Measurements from ENCODE around the gene VEGFC. TPM values are rescaled to one million over a fixed set of nuclear protein-coding genes. Genes with fewer than 3 reads are reported as not detected.

The VEGFC gene
- total RNA-seq, 1 donor from 2014 or later, result 15.0 TPM

DNA sequence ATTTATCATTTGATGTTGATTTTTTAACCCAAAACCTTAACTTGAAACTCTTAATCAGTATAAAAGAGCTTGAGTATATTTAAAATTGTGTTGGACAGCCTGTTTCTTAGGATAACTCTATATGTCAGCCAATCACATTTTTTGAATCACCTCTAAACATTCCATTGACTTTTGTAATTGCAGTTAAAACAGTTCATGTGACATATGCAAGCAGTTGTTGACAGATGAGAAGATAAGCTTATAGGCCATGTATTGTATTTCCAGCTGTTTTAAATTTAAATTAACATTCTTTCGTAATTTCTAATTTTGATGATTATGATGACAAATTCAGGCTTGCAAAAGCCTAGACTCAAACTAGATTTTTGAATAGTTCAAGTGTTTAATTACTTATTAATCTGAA lies 17.4 kb downstream of the VEGFC start:
- DNase-seq (ENCODE audit: low spot score), result no peak
- intact Hi-C loops (cut with DNase I), result no loop called here

DNA sequence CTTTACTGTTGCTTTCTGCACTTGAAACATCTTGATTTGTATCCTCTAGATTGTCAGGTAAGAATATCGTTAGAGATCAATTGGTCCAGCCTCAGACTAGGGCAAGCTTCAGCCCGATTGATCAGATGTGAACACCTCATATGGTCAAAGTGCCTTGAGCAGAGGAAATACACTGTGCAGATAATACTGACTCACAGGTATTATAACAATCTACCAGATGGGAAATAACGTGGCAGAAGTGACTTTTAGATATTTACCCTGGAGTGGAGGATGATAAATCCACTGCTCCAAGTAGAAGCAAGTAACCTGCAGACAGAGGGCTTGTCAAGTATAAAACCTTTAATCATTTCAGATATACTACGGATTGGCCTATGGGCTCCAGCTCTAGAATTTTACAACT lies 17.9 kb downstream of the VEGFC start:
- no peak for DNase-seq (ENCODE audit: low spot score)
- intact Hi-C loops (cut with DNase I), result no loop called here

DNA sequence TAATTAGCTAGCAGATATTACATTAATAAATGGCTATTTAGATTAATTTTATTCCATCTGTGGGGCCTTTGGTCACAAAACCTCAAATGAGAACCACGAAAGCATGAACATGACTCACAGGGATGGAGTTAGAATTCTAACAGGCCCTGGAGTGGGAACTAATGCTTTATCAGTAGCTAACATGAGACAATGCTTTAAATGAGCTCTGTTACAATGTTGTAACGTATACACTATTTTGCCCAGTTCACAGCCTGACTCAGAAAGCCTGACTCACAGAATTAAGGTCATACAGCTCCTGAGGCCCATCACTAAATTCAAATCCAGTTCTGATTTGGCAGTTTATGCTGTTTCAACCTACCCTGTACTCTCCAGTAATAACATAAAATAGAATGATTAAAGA lies 23.2 kb downstream of the VEGFC start:
- DNase-seq (ENCODE audit: low spot score), result no peak
- intact Hi-C loops (cut with DNase I), result no loop called here

DNA sequence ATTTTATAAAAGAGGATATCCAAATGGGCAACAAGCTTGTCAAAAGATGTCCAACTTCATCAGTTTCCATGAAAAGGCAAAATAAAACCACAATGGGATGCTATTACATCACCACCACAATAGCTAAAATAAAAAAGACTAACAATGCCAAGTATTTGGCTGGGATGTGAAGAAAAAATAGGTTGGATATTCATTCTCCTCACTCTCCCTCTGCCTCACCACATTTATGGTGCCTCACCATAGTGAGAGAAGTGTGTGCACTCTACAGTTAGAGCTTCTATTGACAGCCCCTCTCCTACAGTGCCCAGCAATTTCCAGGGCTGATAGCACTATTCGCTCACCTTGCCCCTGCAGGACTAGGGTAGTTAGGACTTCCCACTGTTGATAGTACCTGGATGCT lies 25.5 kb downstream of the VEGFC start:
- intact Hi-C loops (cut with DNase I), result no loop called here

DNA sequence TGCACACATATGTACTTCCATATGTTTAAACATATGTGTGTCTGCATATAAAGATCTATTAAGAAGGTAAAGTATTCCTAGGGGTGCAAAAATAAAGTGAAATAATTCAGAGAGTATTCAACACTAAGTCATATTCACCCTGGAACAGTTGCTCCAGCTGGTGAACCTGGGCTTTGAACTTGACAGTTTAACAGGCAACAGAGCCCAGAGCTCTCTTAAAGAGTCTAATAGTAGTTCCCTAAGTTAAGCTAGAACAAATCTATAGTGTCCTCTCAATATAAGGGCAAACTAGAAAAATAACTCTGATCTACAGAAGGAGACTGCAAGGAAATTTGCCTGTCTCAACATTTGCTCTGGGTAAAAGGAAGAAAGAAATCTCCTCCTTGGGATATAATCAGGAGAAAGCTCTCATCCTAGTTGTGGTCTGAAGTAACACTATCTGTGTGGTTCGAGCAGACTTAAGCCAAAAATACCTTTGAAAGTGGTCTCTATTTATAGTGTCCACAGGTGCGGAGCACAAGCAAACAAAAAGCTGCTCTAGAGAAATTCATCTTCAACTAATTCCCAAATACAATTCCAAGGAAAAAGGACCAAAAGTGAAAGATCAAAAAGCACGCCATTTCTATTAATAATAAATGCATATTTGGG lies 29.9 kb downstream of the VEGFC start:
- DNase-seq (ENCODE audit: low spot score), result no peak
- intact Hi-C loops (cut with DNase I), result no loop called here

More for the DNA sequence above, 25.5 kb downstream of the VEGFC start:
- no peak for DNase-seq (ENCODE audit: low spot score)

DNA sequence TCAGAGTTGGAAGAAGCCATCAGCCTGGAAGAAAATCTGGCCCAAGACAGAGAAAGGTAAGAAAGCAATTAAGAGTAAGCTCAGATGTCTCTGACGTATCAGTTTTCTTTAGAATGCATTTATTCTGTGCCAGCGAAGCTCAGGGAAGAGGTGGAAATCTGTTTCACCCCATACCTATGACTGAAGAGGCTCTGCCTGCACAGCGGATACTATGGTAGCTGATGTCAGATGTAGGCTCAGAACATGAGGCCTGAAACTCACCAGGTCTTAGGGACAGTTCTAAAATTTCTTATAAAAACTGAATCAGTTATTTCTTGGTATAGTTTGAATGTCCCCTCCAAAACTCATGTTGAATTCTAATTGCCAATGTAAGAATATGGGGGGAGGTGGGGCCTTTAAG lies 30.9 kb downstream of the VEGFC start:
- intact Hi-C loops (cut with DNase I), result no loop called here
- DNase-seq (ENCODE audit: low spot score), result no peak

DNA sequence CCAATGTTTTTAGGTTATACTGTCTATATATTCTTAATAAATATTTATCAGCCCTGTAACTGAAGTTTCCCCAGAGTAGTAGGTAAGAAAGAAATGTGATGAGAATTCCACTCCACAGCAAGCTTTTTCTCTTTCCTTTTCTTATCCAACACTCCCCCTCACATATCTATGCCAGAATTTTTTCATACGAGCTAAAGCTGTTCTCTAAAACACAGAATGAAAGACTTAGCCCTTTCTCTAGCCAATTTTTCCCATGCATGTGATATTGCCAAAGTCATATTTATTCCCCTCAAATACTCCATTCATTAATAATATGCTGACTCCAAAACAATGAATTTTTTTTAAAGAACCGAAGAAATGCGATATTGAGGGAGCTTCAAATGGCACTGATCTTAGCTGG lies 32.3 kb downstream of the VEGFC start:
- intact Hi-C loops (cut with DNase I), result no loop called here
- no peak for DNase-seq (ENCODE audit: low spot score)

DNA sequence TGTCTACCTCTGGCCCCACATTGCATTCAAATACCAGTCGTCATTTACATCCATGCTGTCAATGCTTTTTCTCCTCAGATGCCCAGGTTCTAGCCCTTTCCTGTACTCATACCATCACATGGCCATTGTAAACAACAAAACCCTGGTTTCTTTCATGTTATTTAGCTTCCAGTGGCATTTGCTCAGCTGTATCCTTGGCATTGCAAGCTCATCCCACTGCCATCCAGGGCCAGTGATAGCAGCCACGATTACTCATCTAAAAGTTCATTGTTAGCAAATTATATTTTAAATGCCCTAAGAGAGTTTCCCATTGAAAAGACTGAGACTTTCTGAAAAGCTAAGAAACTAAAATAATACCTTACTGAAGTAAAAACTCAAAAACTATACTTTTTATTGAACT lies 34.0 kb downstream of the VEGFC start:
- intact Hi-C loops (cut with DNase I), result no loop called here
- DNase-seq (ENCODE audit: low spot score), result no peak

DNA sequence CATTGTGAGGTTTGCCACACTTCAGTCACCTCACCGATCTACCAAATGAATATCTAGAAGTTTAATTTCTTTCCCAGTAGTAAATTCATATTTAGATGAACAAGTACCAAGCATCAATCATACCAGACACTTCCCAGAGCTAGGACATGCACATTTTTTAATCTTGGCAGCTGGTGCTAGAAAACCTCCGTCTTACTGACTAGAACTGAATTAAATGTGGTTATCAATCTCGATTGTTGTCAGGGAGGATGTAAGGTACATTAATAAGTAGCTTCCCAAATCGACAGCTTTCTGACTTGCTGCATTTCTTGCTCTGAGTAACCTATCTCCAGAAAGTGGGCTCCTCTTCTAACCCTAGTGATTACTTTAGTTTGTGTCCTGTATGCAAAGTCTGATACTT lies 34.4 kb downstream of the VEGFC start:
- DNase-seq (ENCODE audit: low spot score), result no peak
- intact Hi-C loops (cut with DNase I), result no loop called here

DNA sequence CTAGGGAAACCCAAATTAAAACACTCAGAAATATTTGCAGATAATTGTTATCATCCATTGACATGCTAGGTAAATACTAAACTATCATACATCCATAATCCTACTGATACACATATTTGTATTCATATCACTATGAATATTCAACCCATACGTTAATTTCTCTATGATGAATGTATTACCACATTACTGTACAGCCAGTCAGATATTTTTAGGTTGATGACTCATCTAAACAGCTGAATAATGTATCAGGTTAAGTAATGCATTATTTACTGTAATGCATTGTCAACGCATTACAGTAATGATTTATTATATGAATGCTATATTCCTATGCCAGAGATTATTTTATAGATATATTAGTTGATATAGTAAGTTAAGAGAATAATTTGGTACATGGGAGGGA lies 37.1 kb downstream of the VEGFC start:
- intact Hi-C loops (cut with DNase I), result no loop called here
- no peak for DNase-seq (ENCODE audit: low spot score)

DNA sequence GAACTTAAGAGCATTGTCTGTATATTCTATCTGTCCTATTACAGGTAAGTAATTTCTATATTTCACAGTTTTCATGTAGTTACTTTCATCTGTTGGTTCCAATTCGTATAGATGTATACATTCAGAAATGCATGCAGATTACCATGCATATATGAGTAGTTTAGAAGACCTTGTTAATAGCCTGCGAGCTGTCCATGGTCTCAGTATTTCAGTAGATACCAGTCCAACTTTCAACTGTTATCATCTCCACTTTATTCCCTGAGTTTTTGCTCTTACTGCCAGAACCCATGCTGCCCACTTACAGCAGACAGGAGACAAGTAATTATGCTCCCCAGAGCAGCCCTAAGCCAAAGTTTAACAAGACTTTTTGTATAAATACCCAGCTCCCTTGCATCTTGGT lies 37.7 kb downstream of the VEGFC start:
- no peak for DNase-seq (ENCODE audit: low spot score)
- intact Hi-C loops (cut with DNase I), result no loop called here

DNA sequence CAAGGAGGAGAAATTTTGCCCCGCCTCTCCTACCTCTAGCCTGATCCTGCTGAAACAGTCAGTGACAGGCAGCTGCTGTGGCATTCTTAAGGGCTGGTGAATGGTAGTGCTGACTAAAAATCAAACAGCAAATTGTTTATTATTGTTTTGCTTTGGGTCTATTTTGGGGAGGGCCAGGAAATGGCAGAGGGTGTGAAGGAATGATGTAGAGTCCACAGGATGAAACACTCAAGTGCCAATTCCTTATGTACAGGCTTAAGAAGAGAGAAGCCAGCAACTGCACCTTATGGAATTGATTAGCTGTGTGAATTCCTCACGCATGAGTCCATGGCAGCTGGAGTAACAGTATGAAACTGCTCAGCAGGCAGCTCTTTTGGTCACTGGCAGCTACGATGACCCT lies 39.7 kb downstream of the VEGFC start:
- intact Hi-C loops (cut with DNase I), result no loop called here
- no peak for DNase-seq (ENCODE audit: low spot score)

DNA sequence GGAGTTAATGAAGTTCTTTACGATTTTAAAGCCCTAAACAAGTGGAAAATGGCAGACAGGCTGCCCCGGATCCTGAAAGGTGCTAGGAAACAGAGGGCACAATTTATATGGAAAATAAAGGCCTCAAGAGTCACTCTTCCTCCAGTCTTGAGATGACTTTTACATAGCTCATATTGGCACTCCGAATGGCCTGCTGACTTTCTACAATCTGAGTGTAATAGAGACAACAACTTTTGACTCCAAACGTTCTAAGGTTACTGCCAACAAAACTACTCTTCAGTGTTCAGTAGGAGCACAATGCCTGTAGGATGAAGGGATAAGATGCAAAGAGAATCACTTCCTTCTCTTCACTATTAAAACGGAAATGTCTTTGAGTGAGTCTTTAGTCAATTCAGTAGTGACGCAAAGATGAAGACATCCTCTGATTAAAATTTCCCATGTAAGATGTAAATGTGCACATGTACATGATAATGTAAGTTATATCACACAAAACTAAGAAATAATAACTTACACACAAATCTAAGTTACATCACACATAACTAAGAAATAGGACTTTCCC lies 40.5 kb downstream of the VEGFC start:
- DNase-seq (ENCODE audit: low spot score), result no peak
- intact Hi-C loops (cut with DNase I), result no loop called here

DNA sequence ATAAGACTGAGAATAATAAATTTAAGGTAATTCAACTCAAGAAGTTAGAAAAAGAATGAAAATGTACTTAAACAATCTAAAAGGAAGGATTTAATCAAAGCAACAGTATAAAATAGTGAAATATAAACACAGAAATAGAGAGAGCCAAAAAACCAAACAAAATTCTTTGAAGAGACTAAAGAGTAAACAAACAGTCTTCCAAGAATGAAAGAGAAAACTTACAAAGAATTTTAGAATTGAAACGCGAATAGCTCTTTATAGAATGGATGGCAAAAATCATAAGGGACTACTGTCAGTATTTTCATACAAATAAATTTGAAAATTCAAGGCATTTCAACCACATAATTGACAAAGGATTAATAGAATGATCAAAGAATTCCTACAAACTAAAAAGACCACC lies 41.7 kb downstream of the VEGFC start:
- DNase-seq (ENCODE audit: low spot score), result no peak
- intact Hi-C loops (cut with DNase I), result no loop called here

DNA sequence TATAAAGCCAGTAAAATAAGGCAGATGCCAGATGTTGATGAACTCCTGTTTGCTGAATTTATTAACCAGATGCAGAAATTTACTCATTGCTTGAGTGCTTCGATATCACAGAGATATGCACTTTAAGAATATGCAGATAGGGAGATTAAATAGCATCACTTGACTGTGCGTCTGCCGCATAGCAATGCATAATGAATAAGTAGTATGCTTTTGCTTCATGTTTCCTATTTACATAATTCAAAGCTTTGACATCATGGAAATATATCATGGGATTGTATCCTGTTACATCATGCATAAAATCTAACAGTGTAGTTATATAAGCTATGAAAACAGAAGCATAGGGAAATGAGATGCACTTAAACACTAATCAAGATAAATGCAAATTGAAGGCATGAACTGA lies 45.9 kb downstream of the VEGFC start:
- intact Hi-C loops (cut with DNase I), result no loop called here

DNA sequence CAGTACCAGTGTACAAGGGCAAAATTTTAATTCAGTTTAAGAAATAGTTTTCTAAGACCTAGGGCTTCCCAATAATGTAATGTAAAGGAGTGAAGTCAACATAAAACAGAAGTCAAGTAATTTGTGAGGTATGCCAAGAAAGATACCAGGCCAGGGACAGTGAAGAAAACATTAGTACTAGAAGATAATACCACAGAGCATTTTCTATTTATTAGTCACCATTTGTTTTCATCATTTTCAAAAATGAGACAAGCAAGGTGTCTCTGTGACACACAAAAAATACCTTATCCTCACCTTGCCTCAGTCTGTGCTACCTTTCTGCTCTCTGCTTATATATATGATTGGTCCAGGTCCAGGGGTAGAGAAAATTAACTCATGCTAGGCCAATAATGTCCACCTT lies 46.8 kb downstream of the VEGFC start:
- intact Hi-C loops (cut with DNase I), result no loop called here
- DNase-seq (ENCODE audit: low spot score), result no peak

More for the DNA sequence above, 45.9 kb downstream of the VEGFC start:
- DNase-seq (ENCODE audit: low spot score), result no peak

DNA sequence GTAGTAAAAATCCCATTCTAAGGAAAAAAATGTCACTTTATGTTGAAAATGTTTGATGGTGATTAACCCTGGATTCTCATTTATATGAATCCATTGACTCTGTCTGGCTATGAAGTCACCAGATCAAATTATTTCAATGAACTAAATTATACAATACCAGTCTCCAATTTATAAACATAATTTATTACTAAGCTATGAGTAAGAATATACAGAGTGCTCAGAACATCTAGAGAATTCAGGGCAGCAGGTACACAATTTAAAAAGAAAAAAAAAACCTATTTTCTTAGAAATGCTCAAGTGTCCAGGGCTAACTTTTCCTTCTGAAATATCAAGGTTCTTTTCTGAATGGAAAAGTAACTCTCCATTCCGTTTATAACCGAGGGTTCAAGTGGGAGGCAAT lies 48.6 kb downstream of the VEGFC start:
- intact Hi-C loops (cut with DNase I), result no loop called here

DNA sequence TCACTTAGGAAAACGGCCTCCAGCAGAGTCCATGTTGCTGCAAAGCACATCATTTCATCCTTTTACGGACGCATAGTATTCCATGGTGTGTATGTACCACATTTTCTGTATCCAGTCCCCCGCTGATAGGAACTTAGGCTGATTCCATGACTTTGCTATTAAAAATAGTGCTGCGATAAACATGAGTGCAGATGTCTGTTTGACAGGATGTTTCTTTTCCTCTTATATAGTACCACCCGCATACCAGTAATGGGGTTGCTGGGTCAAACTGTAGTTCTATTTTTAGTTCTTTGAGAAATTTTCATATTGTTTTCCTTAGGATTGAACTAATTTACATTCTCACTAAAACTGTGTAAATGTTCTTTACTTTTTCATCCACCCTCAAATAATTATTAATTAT lies 50.5 kb downstream of the VEGFC start:
- DNase-seq (ENCODE audit: low spot score), result no peak
- intact Hi-C loops (cut with DNase I), result no loop called here

More for the DNA sequence above, 48.6 kb downstream of the VEGFC start:
- DNase-seq (ENCODE audit: low spot score), result no peak

DNA sequence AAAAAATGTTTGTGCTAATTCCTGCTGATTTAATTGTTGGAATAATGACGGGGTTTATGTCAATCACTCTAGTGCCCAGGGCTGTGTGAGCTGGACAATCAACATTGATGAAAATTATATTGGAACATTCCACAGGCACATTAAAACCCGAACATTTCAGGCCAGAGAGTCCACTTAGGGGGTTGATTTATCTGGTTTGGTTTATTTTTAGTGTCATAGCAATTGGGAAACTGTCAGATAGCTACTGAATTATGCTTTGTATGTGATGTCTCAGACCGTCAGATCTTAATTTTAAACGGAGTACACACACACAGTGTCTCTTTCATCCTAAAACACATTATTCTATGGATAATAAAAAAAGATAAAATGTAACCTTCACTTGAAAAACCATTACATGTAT lies 51.5 kb downstream of the VEGFC start:
- intact Hi-C loops (cut with DNase I), result no loop called here
- no peak for DNase-seq (ENCODE audit: low spot score)

DNA sequence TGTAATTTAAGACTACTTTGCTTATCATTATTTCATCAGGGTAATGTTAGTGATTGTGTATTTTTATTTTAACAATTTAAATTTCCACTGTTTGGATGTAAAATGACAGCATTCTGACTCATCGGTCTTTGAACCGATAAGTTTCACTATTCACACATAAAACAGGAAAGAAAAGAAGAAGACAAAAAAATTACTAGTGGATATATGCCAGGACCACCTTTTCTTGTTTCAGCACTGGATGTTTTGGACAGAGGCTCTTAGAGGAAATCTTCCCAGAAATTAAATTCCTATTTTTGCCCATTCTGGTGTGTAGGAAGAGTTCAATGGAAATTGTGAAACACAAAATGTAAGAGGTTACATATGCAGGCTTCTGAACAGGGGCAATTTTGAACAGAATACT lies 57.4 kb downstream of the VEGFC start:
- no peak for DNase-seq (ENCODE audit: low spot score)
- intact Hi-C loops (cut with DNase I), result no loop called here

DNA sequence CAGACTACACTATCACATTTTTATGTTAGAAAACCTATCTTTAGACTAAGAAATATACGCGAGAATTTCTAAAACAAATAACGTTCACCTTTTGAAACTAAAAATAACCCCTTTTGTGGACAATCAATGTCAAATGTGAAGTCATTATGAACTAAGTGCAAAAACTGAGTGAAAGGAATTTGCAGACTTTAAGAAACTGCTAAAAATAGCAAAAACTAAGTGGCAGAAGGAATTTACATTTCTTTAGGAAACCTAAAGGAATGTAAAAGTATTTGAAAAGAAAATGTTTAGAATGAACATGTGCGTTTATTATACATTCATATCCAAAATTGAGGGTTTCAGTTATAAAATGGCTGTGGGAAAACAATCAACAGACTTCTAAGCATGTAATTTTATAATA lies 58.3 kb downstream of the VEGFC start:
- no peak for DNase-seq (ENCODE audit: low spot score)
- intact Hi-C loops (cut with DNase I), result no loop called here

DNA sequence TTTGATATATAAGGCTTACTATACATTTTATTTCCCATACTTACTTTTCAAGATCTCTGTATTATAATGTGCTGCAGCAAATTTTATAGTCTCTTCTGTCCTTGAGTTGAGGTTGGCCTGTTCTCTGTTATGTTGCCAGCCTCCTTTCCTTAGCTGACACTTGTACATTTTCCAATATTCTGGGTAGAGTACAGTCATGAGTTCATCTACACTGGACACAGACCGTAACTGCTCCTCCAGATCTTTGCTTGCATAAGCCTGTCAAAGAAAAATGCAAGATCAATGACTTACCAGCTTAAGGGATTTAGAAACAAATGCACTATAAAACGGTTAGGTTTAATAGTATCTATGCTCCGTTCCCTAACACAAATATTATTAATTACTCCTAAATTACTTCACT lies 63.2 kb downstream of the VEGFC start:
- no peak for DNase-seq (ENCODE audit: low spot score)
- intact Hi-C loops (cut with DNase I), result no loop called here
